GM12878 (cell line): ENCODE results near the gene HMHB1. TPM values are rescaled to one million over a fixed set of nuclear protein-coding genes. Genes with fewer than 3 reads are reported as not detected.
"Not testable (repeated sequence)": the region's sequence is repeated elsewhere in the genome, so short reads cannot be mapped to it uniquely, and the experiment has no call there.

Experiments used
- ATAC-seq: fragments of 200-7000 bp; cut with Tn5 transposase; 3 replicates; pipeline ENCODE4 v1.9.1; 2020; ENCODE audit warnings: mild to moderate bottlenecking, moderate library complexity
- BruUV-seq: library from RNA; stranded (reverse); fragments of 400-500 nt; replicated peaks from 2 replicates; lab custom pipeline; 2021; lab: Mats Ljungman, UMichigan
- CTCF ChIA-PET: fragments of 300-600 bp; sonication (Branson Sonifier 250); formaldehyde crosslinking; extraction: SDS; loops from one replicate; lab custom pipeline; 2021; ENCODE audit warnings: inconsistent platforms; lab: Yijun Ruan, JAX
- POLR2A ChIA-PET: fragments of 350-600 bp; formaldehyde crosslinking; extraction: SDS; loops from one replicate; lab custom pipeline; 2021; ENCODE audit warnings: inconsistent platforms; lab: Charles Lee
- RAD21 ChIA-PET: fragments of 300-600 bp; sonication (Branson Sonifier 250); formaldehyde crosslinking; loops from one replicate; lab custom pipeline; 2023; ENCODE audit warnings: antibody characterized with exemption; ENCODE audit not compliant: unreplicated experiment; lab: Charles Lee
- SMC1A ChIA-PET: fragments of 300-600 bp; sonication (Branson Sonifier 250); formaldehyde crosslinking; loops from one replicate; lab custom pipeline; 2023; ENCODE audit not compliant: unreplicated experiment, uncharacterized antibody; lab: Charles Lee
- DNase-seq: peaks from one replicate; pipeline ENCODE4 v3.0.0-alpha.2; 2011; ENCODE audit warnings: low read depth, low spot score
- FAIRE-seq: peaks from 3 replicates; lab custom pipeline; 2011; peaks lifted over from hg19 to GRCh38; lab: Jason Lieb, UNC
- H2AFZ ChIP-seq: 2 replicates; pipeline ENCODE4 v1.6.0; 2011; ENCODE audit warnings: low read depth, low read length, control low read depth; ENCODE audit not compliant: control insufficient read depth
- H3K27ac ChIP-seq: 2 replicates; pipeline ENCODE4 v1.5.1; 2011; ENCODE audit warnings: control low read depth; ENCODE audit not compliant: control insufficient read depth, insufficient read depth
- H3K27me3 ChIP-seq, 2 experiments: replicated peaks in 1 of 2; 2 replicates each; pipeline versions ENCODE4 v1.6.0 to v1.6.1; 2011; ENCODE audit warnings: low read length in 1 of 2; ENCODE audit not compliant: control insufficient read depth in 2 of 2, insufficient read depth in 2 of 2
- H3K36me3 ChIP-seq, 2 experiments: 2 replicates each; pipeline ENCODE4 v1.5.1; 2011; ENCODE audit warnings: low read length in 1 of 2; ENCODE audit not compliant: control insufficient read depth in 2 of 2, insufficient read depth in 2 of 2
- H3K4me1 ChIP-seq: 2 replicates; pipeline ENCODE4 v1.6.1; 2011; ENCODE audit warnings: mild to moderate bottlenecking, low read length, moderate library complexity, mixed read lengths; ENCODE audit not compliant: control insufficient read depth, insufficient read depth
- H3K4me2 ChIP-seq: 2 replicates; pipeline ENCODE4 v1.6.0; 2011; ENCODE audit warnings: control low read depth; ENCODE audit not compliant: control insufficient read depth, insufficient read depth
- H3K4me3 ChIP-seq: fragments of 200-600 bp; sonication (generic); 2 replicates; pipeline ENCODE4 v1.5.1; 2016
- H3K79me2 ChIP-seq: 2 replicates; pipeline ENCODE4 v1.6.0; 2011; ENCODE audit warnings: low read length; ENCODE audit not compliant: control insufficient read depth, insufficient read depth
- H3K9ac ChIP-seq: 2 replicates; pipeline ENCODE4 v1.8.0; 2011; ENCODE audit warnings: low read length, control low read depth, mixed read lengths; ENCODE audit not compliant: control insufficient read depth, insufficient read depth
- H3K9me3 ChIP-seq: replicated peaks from 3 replicates; pipeline ENCODE4 v1.5.1; 2011; ENCODE audit warnings: mild to moderate bottlenecking, low read length; ENCODE audit not compliant: control insufficient read depth, insufficient read depth
- H4K20me1 ChIP-seq: 2 replicates; pipeline ENCODE4 v1.6.0; 2011; ENCODE audit not compliant: control insufficient read depth, insufficient read depth
- BCL11A ChIP-seq: IDR thresholded peaks from 2 replicates; pipeline ENCODE4 v1.6.1; 2011; ENCODE audit warnings: low read depth, low read length
- BCLAF1 ChIP-seq: fragments of 450-650 bp; IDR thresholded peaks from 2 replicates; pipeline ENCODE4 v1.6.1; 2017; ENCODE audit warnings: antibody characterized with exemption, mild to moderate bottlenecking, moderate library complexity
- BMI1 ChIP-seq: fragments of 450-650 bp; IDR thresholded peaks from 2 replicates; pipeline ENCODE4 v1.6.1; 2016; ENCODE audit warnings: mild to moderate bottlenecking, moderate library complexity, borderline replicate concordance
- HDAC6 ChIP-seq: fragments of 200-600 bp; sonication (generic); IDR thresholded peaks from one replicate; pipeline ENCODE4 v1.8.0; 2017; ENCODE audit warnings: antibody characterized with exemption; ENCODE audit not compliant: unreplicated experiment
- MXI1 ChIP-seq: fragments of 150-350 bp; IDR thresholded peaks from 2 replicates; pipeline ENCODE4 v1.6.1; 2011; ENCODE audit warnings: low read depth, mild to moderate bottlenecking, inconsistent platforms, low read length, improper control_type of control experiment
- NR2F1 ChIP-seq: fragments of 450-650 bp; conservative IDR thresholded peaks from 2 replicates; pipeline ENCODE4 v1.6.1; 2017; ENCODE audit warnings: mild to moderate bottlenecking
- PAX8 ChIP-seq: fragments of 450-650 bp; IDR thresholded peaks from 2 replicates; pipeline ENCODE4 v1.6.1; 2017; ENCODE audit warnings: mild to moderate bottlenecking, moderate library complexity
- SMAD5 ChIP-seq: IDR thresholded peaks from 2 replicates; pipeline ENCODE4 v1.6.1; 2016; ENCODE audit warnings: antibody characterized with exemption, low read depth
- SMARCA5 ChIP-seq: fragments of 450-650 bp; IDR thresholded peaks from 2 replicates; pipeline ENCODE4 v1.6.1; 2017; ENCODE audit warnings: mild to moderate bottlenecking
- SREBF2 ChIP-seq: IDR thresholded peaks from 2 replicates; pipeline ENCODE4 v1.6.1; 2012; ENCODE audit warnings: mild to moderate bottlenecking, low read length
- TCF7 ChIP-seq: IDR thresholded peaks from 2 replicates; pipeline ENCODE4 v1.6.1; 2014; ENCODE audit warnings: antibody characterized with exemption, borderline replicate concordance
- ZSCAN29 ChIP-seq: fragments of 450-650 bp; IDR thresholded peaks from 2 replicates; pipeline ENCODE4 v1.6.1; 2017; ENCODE audit warnings: mild to moderate bottlenecking, moderate library complexity
- WGBS: methylation state at CpG from one replicate; pipeline ENCODE4 v1.1.6; 2016; ENCODE audit warnings: low lambda C conversion rate; ENCODE audit not compliant: insufficient replicate concordance, insufficient coverage; ENCODE audit errors: missing lambda C conversion rate; 5-methylcytosine and 5-hydroxymethylcytosine counted together
- in situ Hi-C: fragments of 300-500 bp; cut with MboI; formaldehyde crosslinking; loops from 9 replicates; pipeline ENCODE4 v1.14.3; 2018; ENCODE audit warnings: mixed read lengths
- intact Hi-C: fragments of 100-400 bp; cut with micrococcal nuclease; formaldehyde crosslinking; loops from one replicate; pipeline ENCODE4 v1.14.2; 2022; ENCODE audit not compliant: unreplicated experiment
- polyA plus RNA-seq, 11 experiments: library from polyadenylated mRNA; depleted of rRNA in 4 of 11; unstranded in 6 of 11; stranded (reverse) in 5 of 11; fragments of >200 nt; fragmentation: Nextera tagmentation in 4 of 11; fragmentation: Illumina TruSeq in 1 of 11; extraction: Ambion mirVana in 4 of 11; extraction: Trizol in 1 of 11; gene quantifications; 1 replicate in 1 of 11; 2 replicates in 10 of 11; pipeline versions ENCODE4 v1.2.1 to v1.2.3, GENCODE V29; 2011 to 2016; ENCODE audit warnings: inconsistent platforms in 2 of 11, missing spikeins in 2 of 11, low read depth in 1 of 11
- total RNA-seq, 4 experiments: library from RNA; depleted of rRNA in 3 of 4; stranded (reverse); fragments of >200 nt in 3 of 4; fragmentation: Illumina TruSeq in 1 of 4; extraction: Trizol in 1 of 4; gene quantifications; 2 replicates each; pipeline versions ENCODE4 v1.2.1 to v1.2.3, GENCODE V29; 2013 to 2021
- TF ChIP-seq, protein P1 (sequence below): fragments of 450-650 bp; IDR thresholded peaks from 2 replicates; pipeline ENCODE4 v1.6.1; 2018; ENCODE audit warnings: mild to moderate bottlenecking, low read depth, moderate library complexity; ENCODE audit not compliant: partially characterized antibody

HMHB1 gene
- total and polyA plus RNA-seq, 10 of the 15 experiments (the other 5 are each of a cell fraction or from before 2014, with no cell fraction given) = 0.45 to 20.3 (median 4.6) TPM

DNA sequence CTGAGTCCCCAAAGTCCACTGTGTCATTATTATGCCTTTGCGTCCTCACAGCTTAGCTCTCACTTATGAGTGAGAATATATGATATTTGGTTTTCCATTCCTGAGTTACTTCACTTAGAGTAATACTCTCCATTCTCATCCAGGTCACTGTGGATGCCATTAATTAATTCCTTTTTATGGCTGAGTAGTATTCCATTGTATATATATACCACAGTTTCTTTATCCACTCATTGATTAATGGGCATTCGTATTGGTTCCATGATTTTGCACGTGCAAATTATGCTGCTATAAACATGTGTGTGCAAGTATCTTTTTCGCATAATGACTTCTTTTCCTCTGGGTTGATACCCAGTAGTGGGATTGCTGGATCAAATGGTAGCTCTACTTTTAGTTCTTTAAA is 4.4 kb downstream of the HMHB1 start:
- SMC1A ChIA-PET = interaction anchor here (1.1 to 1.4 kb wide), 2 partner anchors 223 to 255 kb away, joined by 3 to 4 read pairs; no protein-coding TSS in a partner anchor
- H2AFZ ChIP-seq, DNase-seq, H3K9me3 ChIP-seq, FAIRE-seq, H3K36me3 ChIP-seq, intact Hi-C loops, H3K9ac ChIP-seq, H3K4me3 ChIP-seq, H3K79me2 ChIP-seq, in situ Hi-C loops, BruUV-seq, H4K20me1 ChIP-seq, ATAC-seq, H3K27ac ChIP-seq, H3K4me1 ChIP-seq, H3K27me3 ChIP-seq, H3K4me2 ChIP-seq: not testable (repeated sequence)
- POLR2A ChIA-PET = interaction anchor here (1.4 kb wide), 1 partner anchor 15 kb away, joined by 3 read pairs; no protein-coding TSS in a partner anchor
- RAD21 ChIA-PET = interaction anchor here (0.6 kb wide), 1 partner anchor 603 kb away, joined by 3 read pairs; no protein-coding TSS in a partner anchor
- WGBS = 63% methylated on average over 4 of the region's 4 CpGs
- CTCF ChIA-PET = interaction anchor here (1.0 to 1.2 kb wide), 2 partner anchors 36 to 122 kb away, joined by 3 read pairs; no protein-coding TSS in a partner anchor

DNA sequence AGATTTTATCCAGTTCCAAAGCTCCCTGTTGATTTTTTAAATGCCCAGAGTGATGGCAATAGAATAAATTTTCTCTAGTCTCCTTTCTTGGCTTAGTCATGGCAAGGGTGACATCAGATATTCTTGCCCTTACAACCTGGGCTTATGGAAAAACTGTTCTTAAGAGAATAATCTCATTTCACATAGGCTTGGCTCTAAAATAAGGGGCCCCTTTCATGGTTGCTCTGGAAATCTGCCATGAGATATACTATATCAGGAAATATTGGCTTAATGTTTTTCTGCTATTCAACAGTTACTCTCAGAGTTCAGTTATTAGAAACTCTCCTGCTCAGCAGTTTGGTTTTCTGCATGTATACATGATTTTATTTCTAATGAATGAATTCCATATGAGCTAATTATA is 7.8 kb downstream of the HMHB1 start:
- in situ Hi-C loops (loop anchor here (10.0 kb wide), 1 partner anchor 225 kb away; no protein-coding TSS in a partner anchor), intact Hi-C loops (loop anchor here (10.0 kb wide), 1 partner anchor 505 kb away; no protein-coding TSS in a partner anchor)
- Histone ChIP-seq H3K9ac (no peak overlapping the region), H4K20me1 (no peaks in the 10 kb centered on the region), H3K27ac (no peak overlapping the region), H3K79me2 (no peaks in the 10 kb centered on the region), H3K4me2 (no peak overlapping the region), H2AFZ (no peak overlapping the region), H3K9me3 (no peaks in the 10 kb centered on the region), H3K27me3 (no peaks in the 10 kb centered on the region), H3K4me1 (0 out of 2 replicates have a peak, but pooled peaks cover 1% of the 10 kb centered on the region), H3K4me3 (no peak overlapping the region), H3K36me3 (no peaks in the 10 kb centered on the region)
- ChIA-PET CTCF (interaction anchor here (0.8 to 1.2 kb wide), 2 partner anchors 170 to 221 kb away, joined by 3 read pairs; no protein-coding TSS in a partner anchor), SMC1A (interaction anchor here (0.6 to 2.1 kb wide), 16 partner anchors 10 to 897 kb away, joined by 3 to 10 read pairs (median 4); no protein-coding TSS in a partner anchor), RAD21 (interaction anchor here (0.6 to 1.3 kb wide), 7 partner anchors 10 to 408 kb away, joined by 3 to 6 read pairs (median 3); no protein-coding TSS in a partner anchor), POLR2A (no interaction called here)
- BruUV-seq = no TSS peak
- FAIRE-seq = no peak
- DNase-seq = no peak
- no peak for ATAC-seq
- TF ChIP-seq PAX8 (no peak), SMAD5 (no peak), NR2F1 (no peak), BCL11A (no peak), SREBF2 (no peak), BCLAF1 (no peak), ZSCAN29 (no peak), MXI1 (no peak), HDAC6 (no peak), TCF7 (no peak), SMARCA5 (no peak), BMI1 (no peak)
- TF ChIP-seq, protein P1, sequence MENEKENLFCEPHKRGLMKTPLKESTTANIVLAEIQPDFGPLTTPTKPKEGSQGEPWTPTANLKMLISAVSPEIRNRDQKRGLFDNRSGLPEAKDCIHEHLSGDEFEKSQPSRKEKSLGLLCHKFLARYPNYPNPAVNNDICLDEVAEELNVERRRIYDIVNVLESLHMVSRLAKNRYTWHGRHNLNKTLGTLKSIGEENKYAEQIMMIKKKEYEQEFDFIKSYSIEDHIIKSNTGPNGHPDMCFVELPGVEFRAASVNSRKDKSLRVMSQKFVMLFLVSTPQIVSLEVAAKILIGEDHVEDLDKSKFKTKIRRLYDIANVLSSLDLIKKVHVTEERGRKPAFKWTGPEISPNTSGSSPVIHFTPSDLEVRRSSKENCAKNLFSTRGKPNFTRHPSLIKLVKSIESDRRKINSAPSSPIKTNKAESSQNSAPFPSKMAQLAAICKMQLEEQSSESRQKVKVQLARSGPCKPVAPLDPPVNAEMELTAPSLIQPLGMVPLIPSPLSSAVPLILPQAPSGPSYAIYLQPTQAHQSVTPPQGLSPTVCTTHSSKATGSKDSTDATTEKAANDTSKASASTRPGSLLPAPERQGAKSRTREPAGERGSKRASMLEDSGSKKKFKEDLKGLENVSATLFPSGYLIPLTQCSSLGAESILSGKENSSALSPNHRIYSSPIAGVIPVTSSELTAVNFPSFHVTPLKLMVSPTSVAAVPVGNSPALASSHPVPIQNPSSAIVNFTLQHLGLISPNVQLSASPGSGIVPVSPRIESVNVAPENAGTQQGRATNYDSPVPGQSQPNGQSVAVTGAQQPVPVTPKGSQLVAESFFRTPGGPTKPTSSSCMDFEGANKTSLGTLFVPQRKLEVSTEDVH = no peak
